Measurements from ENCODE around the gene ATG2B.

GRCh38 chr14:96364962-96365361, 1.8 kb upstream of the ATG2B start:
- no peak for TF ChIP-seq POLR2A (IDR thresholded peaks at IDR 0.05)
- TF ChIP-seq, protein P1, sequence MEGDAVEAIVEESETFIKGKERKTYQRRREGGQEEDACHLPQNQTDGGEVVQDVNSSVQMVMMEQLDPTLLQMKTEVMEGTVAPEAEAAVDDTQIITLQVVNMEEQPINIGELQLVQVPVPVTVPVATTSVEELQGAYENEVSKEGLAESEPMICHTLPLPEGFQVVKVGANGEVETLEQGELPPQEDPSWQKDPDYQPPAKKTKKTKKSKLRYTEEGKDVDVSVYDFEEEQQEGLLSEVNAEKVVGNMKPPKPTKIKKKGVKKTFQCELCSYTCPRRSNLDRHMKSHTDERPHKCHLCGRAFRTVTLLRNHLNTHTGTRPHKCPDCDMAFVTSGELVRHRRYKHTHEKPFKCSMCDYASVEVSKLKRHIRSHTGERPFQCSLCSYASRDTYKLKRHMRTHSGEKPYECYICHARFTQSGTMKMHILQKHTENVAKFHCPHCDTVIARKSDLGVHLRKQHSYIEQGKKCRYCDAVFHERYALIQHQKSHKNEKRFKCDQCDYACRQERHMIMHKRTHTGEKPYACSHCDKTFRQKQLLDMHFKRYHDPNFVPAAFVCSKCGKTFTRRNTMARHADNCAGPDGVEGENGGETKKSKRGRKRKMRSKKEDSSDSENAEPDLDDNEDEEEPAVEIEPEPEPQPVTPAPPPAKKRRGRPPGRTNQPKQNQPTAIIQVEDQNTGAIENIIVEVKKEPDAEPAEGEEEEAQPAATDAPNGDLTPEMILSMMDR (IDR thresholded peaks at IDR 0.05): no peak
